HG02623 (cell line): ENCODE results near the gene CALML3.
"Not testable (repeated sequence)": the region's sequence is repeated elsewhere in the genome, so short reads cannot be mapped to it uniquely, and the experiment has no call there.

Source experiments
- ATAC-seq: cut with Tn5 transposase; IDR thresholded peaks from one replicate; pipeline ENCODE4 v1.9.1; 2021; ENCODE audit warnings: moderate library complexity; ENCODE audit not compliant: unreplicated experiment

The CALML3 gene

GRCh38 chr10:5524641-5525560 lies at the start of gene CALML3:
Gene CALML3, plus strand, starts transcription at chr10:5524961. Its CDS starts 125 bp downstream, at chr10:5525086.
- ATAC-seq: no peak

DNA sequence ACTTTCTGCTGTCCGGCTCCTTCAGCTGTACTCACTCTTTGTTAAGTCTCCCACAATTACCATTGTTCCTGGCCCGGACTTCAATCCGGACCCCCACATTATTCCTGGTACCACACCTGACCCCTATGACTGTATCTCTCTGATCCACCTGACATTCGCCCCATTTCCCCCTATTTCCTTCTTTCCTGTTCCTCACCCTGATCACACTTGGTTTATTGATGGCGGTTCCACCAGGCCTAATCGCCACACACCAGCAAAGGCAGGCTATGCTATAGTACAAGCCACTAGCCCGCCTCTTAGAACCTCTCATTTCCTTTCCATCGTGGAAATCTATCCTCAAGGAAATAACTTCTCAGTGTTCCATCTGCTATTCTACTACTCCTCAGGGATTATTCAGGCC lies 49.7 kb upstream of the CALML3 start:
- ATAC-seq: not testable (repeated sequence)

DNA sequence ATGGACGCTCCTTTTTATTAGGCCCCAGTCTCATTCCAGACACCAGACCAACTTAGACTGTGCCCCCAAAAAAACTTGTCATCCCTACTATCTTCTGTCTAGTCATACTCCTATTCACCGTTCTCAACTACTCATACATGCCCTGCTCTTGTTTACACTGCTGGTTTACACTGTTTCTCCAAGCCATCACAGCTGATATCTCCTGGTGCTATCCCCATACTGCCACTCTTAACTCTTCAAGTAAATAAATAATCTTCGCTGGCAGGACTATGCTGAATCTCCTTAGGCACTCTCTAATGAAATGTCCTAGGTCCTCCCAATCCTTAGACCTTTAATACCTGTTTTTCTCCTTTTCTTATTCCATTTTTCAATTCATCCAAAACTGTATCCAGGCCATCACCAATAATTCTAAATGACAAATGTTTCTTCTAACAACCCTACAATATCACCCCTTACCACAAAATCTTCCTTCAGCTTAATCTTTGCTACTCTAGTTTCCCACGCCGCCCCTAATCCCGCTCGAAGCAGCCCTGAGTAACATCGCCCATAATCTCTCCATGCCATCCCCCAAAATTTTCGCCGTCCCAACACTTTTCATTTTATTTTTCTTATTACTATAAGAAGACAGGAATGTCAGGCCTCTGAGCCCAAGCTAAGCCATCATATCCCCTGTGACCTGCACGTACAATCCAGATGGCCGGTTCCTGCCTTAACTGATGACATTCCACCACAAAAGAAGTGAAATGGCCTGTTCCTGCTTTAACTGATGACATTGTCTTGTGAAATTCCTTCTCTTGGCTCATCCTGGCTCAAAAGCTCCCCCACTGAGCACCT lies 48.6 kb upstream of the CALML3 start:
- not testable (repeated sequence) for ATAC-seq

GRCh38 chr10:5476918-5477525 lies 47.7 kb upstream of the CALML3 start:
- ATAC-seq: no peak

DNA sequence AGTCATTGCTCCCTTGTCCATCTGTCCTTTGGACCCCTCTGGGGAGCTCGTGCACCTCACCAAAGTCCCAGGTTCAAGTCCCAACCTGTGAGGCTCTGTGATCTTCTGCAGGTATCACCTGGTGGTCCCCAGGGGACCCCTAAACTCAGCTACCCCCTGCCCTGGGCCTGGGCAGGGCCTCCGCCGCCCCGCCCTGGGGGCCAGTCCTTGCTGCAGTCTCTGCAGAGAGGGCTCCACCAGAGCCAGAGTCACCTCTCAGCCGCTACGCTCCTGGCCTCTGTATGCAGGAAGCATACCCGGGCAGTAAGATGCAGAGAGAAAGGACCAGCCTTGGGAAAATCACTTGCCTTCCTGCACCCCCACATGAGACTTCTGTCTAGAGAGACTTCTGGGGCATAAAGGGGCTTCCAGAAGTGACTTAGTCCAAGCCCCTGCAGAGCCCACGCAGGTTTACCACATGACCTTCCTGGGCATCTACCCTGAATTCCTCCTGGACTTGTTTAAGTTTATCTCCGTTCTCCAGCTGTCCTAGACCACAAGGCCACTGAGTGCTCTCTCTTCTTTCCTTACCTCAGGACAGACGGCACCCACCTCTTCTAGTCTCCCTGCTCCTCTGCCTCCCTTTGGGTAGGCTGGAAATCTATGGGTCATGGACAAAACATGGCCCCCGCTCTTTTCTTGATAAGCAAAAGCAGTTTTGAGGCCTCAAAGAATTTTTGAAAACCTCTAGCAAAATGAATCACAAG lies 46.6 kb upstream of the CALML3 start:
- ATAC-seq: no peak

- no peak for ATAC-seq
Measured at GRCh38 chr10:5478694-5479305, 46.0 kb upstream of the CALML3 start.

- no peak for ATAC-seq
Measured at GRCh38 chr10:5479481-5480161, 45.1 kb upstream of the CALML3 start.

GRCh38 chr10:5480162-5480941 lies 44.4 kb upstream of the CALML3 start:
- no peak for ATAC-seq

DNA sequence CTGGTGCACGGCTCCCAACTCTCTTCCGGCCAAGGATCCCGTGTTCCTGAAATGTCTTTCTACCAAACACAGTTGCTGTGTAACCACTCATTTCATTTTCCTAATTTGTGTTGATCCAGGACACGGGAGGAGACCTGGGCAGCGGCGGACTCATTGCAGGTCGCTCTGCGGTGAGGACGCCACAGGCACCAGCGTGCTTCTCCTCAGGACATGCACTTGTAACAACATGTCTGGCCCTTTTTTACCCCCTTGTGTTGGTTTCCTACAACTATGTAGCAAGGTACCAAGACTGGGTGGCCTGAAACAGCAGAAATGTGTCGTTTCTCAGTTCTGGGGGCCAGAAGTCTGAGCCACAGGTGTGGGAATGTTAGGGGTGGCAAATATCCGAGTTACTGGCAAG lies 43.6 kb upstream of the CALML3 start:
- ATAC-seq: no peak

DNA sequence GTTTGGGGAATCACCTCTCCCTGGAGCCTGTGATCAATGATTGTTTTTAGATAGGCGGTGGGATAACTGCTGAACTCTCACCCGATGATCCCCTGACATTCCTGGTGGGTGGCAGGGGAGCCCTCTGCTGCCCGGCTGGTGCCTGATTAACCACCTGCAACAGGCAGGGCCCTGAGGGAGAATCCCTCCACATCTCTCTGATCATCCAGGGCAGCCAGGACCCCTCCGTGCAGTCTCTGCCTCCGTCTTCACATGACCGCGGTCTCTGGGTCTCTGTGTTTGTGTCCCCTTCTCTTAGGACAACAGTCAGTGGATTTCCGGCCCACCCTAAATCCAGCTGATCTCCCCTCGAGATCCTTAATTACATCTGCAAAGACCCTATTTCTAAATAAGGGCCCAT lies 42.7 kb upstream of the CALML3 start:
- no peak for ATAC-seq

DNA sequence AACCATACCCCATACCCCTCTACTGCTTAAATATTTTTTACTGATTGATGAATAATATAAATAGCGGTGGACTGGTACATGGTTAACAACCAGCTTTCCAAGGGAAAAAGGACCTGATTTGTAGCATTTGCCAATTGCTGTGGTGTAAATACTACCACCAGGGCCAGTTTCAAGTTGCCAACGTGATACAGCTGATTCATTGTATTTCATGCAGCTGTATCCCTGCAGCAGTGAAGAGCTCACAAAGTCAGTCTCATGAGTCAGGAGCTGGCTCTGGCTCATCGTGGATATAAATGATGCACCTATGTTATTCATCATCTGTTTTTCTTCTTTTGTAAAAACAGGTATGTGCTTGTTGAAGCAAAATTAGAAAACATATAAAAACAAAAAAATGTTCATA lies 40.6 kb upstream of the CALML3 start:
- no peak for ATAC-seq

- no peak for ATAC-seq
Measured at GRCh38 chr10:5485290-5485689, 39.5 kb upstream of the CALML3 start.

- no peak for ATAC-seq
Measured at GRCh38 chr10:5485948-5486852, 38.6 kb upstream of the CALML3 start.

DNA sequence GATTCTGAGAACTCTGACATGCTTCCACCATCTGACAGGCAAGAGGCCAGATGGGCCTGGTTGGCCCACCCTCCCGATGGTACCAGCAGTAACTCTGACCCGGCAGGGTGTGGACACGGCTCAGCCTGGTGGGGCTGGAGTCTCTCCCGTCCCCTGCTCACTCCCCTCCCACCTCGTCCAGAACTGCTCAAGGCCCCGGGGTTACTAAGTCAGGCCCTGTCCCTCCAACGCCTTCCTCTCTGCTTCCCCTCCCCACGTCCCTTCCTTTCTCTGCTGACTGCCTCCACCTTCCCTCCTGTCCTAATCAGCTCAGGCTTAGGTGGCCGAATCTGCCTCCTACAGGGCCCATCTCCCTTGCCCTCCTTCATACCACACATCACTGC lies 37.9 kb upstream of the CALML3 start:
- ATAC-seq: no peak

GRCh38 chr10:5488272-5489161 lies 36.2 kb upstream of the CALML3 start:
- ATAC-seq: no peak

DNA sequence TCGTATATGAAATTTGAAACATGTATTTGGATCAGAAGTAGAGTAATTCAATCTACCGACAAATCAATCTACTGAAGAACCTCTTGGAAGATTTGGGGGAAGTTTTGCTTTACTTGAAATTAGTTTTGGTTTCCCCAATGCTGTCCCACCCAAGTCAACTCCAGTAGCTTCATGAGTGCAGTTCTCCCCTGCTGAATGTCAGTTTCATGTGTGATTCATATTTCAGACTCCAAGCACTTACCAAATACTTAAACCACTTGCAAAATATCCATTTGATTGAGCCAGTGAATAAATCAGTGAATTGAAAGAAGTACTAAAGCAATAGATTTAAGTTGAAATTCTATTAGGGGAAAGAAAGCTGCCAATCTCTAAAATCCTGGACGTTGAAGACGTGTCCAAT lies 34.7 kb upstream of the CALML3 start:
- ATAC-seq: no peak
